ENCODE data around the gene DPP6.

DPP6 gene

DNA sequence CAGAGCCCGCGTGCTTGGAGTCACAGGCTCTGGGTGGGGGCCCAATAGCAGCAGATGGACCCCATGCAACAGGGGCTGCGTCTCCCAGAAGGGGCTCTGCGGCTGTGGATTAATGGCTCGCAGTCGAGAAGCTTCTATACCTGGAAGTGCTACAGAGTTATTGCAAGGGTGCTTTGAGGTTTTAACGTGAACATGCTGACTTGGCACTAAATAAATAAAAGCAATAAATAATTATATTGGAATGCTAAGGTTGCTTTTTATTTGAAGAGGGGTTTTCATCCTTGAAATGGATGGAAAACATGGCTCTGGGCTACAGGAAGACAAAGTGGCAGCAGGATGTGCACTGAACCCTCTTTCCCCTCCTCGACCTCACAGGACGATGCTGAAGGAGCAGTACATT, 828.3 kb downstream of the DPP6 start:
- 89% methylated on average over 6 of the region's 9 CpGs for WGBS (ENCODE audit: insufficient coverage)
- Histone ChIP-seq H3K27me3 (replicated peaks in 2 of 5; ENCODE audit: control insufficient read depth in 4 of 5, insufficient read depth in 5 of 5, low read length in 4 of 5) (peaks cover 0 to 10% (median 0%) of the 10 kb centered on the region in 5 experiments), H3K27ac (ENCODE audit: insufficient read depth in 1 of 2, low read depth in 1 of 2, low read length in 2 of 2, poor library complexity in 1 of 2, severe bottlenecking in 2 of 2) (no peak overlapping the region), H3K9me3 (ENCODE audit: control extremely low read depth in 1 of 5, control insufficient read depth in 4 of 5, insufficient read depth in 2 of 5, low read depth in 1 of 5, low read length in 4 of 5) (peaks cover 0 to 4% (median 0%) of the 10 kb centered on the region in 5 experiments), H3K36me3 (ENCODE audit: control insufficient read depth in 4 of 4, insufficient read depth in 4 of 4, low read length in 3 of 4) (no peaks in the 10 kb centered on the region), H3K4me3 (ENCODE audit: control insufficient read depth in 1 of 7, extremely low read depth in 1 of 7, insufficient read depth in 4 of 7, low read depth in 2 of 7, low read length in 6 of 7) (no peak overlapping the region), H3K4me1 (ENCODE audit: control extremely low read depth in 1 of 4, control insufficient read depth in 4 of 4, insufficient read depth in 4 of 4, low read length in 3 of 4) (no peaks in the 10 kb centered on the region)
- ChIA-PET POLR2A (no interaction called here), CTCF (no interaction called here)
- no peak for DNase-seq

DNA sequence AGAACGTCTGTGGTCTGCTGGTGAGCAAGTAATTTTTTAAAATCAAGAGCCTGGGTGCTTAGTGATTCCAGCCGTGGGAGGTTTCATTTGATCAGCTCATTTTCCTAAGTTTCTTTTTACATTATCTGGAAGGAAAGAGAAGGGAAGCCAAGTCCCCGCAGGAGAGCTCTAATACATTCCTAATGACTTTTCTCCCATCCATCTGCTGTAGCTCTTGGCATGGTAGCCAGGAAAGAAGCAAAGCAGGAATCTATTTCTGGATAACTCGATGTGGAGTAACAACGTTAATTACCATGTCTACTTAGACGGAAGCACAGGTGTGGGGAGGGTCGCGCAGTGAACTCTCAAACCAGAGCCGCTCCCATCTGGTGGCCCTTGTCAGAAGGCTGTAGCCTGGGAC, 828.8 kb downstream of the DPP6 start:
- DNase-seq, result no peak
- Histone ChIP-seq H3K36me3 (ENCODE audit: control insufficient read depth in 4 of 4, insufficient read depth in 4 of 4, low read length in 3 of 4) (no peaks in the 10 kb centered on the region), H3K4me1 (ENCODE audit: control extremely low read depth in 1 of 4, control insufficient read depth in 4 of 4, insufficient read depth in 4 of 4, low read length in 3 of 4) (no peaks in the 10 kb centered on the region), H3K4me3 (ENCODE audit: control insufficient read depth in 1 of 7, extremely low read depth in 1 of 7, insufficient read depth in 4 of 7, low read depth in 2 of 7, low read length in 6 of 7) (no peak overlapping the region), H3K9me3 (ENCODE audit: control extremely low read depth in 1 of 5, control insufficient read depth in 4 of 5, insufficient read depth in 2 of 5, low read depth in 1 of 5, low read length in 4 of 5) (peaks cover 0 to 4% (median 0%) of the 10 kb centered on the region in 5 experiments), H3K27ac (ENCODE audit: insufficient read depth in 1 of 2, low read depth in 1 of 2, low read length in 2 of 2, poor library complexity in 1 of 2, severe bottlenecking in 2 of 2) (no peak overlapping the region), H3K27me3 (replicated peaks in 2 of 5; ENCODE audit: control insufficient read depth in 4 of 5, insufficient read depth in 5 of 5, low read length in 4 of 5) (peaks cover 0 to 10% (median 0%) of the 10 kb centered on the region in 5 experiments)
- CTCF ChIA-PET, result no interaction called here
- POLR2A ChIA-PET, result no interaction called here
- 97% methylated on average over 7 of the region's 9 CpGs for WGBS (ENCODE audit: insufficient coverage)

DNA sequence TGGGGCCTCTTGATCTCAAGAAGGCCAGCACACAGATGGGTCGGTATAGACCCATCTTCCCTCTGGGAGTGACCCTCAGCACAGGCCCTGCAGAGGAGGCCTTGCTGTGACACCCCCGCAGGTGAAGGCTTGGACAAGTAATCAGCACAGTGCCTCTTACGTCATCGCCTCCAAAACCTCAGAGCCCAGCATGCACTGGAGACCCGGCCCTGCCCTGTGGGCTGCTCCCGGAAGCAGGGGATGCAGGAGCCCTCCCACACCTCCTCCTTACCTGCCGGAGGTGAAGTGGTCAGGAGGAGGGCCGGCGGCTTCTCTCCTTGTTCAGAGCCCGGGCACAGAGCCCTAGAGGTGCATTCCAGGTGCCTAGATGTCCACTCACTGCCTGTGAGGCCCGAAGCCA, 829.3 kb downstream of the DPP6 start:
- Histone ChIP-seq H3K27ac (ENCODE audit: insufficient read depth in 1 of 2, low read depth in 1 of 2, low read length in 2 of 2, poor library complexity in 1 of 2, severe bottlenecking in 2 of 2) (no peak overlapping the region), H3K27me3 (replicated peaks in 2 of 5; ENCODE audit: control insufficient read depth in 4 of 5, insufficient read depth in 5 of 5, low read length in 4 of 5) (peaks cover 0 to 10% (median 0%) of the 10 kb centered on the region in 5 experiments), H3K9me3 (ENCODE audit: control extremely low read depth in 1 of 5, control insufficient read depth in 4 of 5, insufficient read depth in 2 of 5, low read depth in 1 of 5, low read length in 4 of 5) (peaks cover 0 to 4% (median 0%) of the 10 kb centered on the region in 5 experiments), H3K4me3 (ENCODE audit: control insufficient read depth in 1 of 7, extremely low read depth in 1 of 7, insufficient read depth in 4 of 7, low read depth in 2 of 7, low read length in 6 of 7) (no peak overlapping the region), H3K4me1 (ENCODE audit: control extremely low read depth in 1 of 4, control insufficient read depth in 4 of 4, insufficient read depth in 4 of 4, low read length in 3 of 4) (no peaks in the 10 kb centered on the region), H3K36me3 (ENCODE audit: control insufficient read depth in 4 of 4, insufficient read depth in 4 of 4, low read length in 3 of 4) (no peaks in the 10 kb centered on the region)
- CTCF ChIA-PET, result no interaction called here
- WGBS (ENCODE audit: insufficient coverage), result 95% methylated on average over 8 of the region's 11 CpGs
- POLR2A ChIA-PET, result no interaction called here
- DNase-seq, result no peak

DNA sequence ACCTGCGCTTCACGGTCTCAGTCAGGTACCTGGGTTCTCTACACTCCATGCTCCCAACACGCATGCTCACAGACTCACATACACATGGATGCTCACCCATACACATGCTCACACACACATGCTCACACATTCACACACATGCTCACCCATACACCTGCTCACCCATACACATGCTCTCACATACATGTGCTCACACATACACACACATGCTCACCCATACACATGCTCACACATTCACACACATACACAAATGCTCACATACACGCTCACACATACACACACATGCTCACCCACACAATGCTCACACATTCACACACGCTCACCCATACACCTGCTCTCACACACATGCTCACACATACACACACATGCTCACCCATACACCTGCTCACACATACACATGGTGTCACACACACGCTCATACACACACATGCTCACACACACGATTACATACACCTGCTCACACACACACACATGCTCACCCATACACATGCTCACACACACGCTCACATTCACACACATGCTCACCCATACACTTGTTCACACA, 830.8 kb downstream of the DPP6 start:
- H3K27me3 ChIP-seq (replicated peaks in 2 of 5; ENCODE audit: control insufficient read depth in 4 of 5, insufficient read depth in 5 of 5, low read length in 4 of 5), result peaks cover 0 to 3% (median 0%) of the 10 kb centered on the region in 5 experiments
- peaks cover 0 to 4% (median 0%) of the 10 kb centered on the region in 5 experiments for H3K9me3 ChIP-seq (ENCODE audit: control extremely low read depth in 1 of 5, control insufficient read depth in 4 of 5, insufficient read depth in 2 of 5, low read depth in 1 of 5, low read length in 4 of 5)
- POLR2A ChIA-PET, result no interaction called here
- DNase-seq, result no peak
- no peaks in the 10 kb centered on the region for H3K36me3 ChIP-seq (ENCODE audit: control insufficient read depth in 4 of 4, insufficient read depth in 4 of 4, low read length in 3 of 4)
- no peak overlapping the region for H3K27ac ChIP-seq (ENCODE audit: insufficient read depth in 1 of 2, low read depth in 1 of 2, low read length in 2 of 2, poor library complexity in 1 of 2, severe bottlenecking in 2 of 2)
- no peaks in the 10 kb centered on the region for H3K4me1 ChIP-seq (ENCODE audit: control extremely low read depth in 1 of 4, control insufficient read depth in 4 of 4, insufficient read depth in 4 of 4, low read length in 3 of 4)
- CTCF ChIA-PET, result no interaction called here
- WGBS (ENCODE audit: insufficient coverage), result 90% methylated on average over 8 of the region's 8 CpGs
- no peak overlapping the region for H3K4me3 ChIP-seq (ENCODE audit: control insufficient read depth in 1 of 7, extremely low read depth in 1 of 7, insufficient read depth in 4 of 7, low read depth in 2 of 7, low read length in 6 of 7)

DNA sequence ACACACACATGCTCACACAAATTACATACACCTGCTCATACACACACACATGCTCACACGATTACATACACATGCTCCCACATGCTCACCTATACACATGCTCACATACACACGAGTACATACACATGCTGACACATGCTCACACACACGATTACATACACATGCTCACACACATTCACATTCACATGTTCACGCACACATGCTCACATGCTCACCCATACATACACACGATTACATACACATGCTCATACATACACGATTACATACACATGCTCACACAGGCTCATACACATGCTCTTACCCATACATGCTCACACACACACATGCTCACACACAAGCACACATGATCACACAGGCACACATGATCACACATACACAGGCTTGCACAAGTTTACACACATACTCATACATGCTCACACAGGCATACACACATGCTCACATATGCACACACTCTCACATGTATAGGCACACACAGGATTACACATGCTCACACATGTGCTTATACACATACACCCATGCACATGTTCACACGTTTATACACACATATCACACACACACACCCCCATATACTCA, 832.2 kb downstream of the DPP6 start:
- CTCF ChIA-PET, result no interaction called here
- no peak for DNase-seq
- H3K9me3 ChIP-seq (ENCODE audit: control extremely low read depth in 1 of 5, control insufficient read depth in 4 of 5, insufficient read depth in 2 of 5, low read depth in 1 of 5, low read length in 4 of 5), result peaks cover 0 to 4% (median 0%) of the 10 kb centered on the region in 5 experiments

DNA sequence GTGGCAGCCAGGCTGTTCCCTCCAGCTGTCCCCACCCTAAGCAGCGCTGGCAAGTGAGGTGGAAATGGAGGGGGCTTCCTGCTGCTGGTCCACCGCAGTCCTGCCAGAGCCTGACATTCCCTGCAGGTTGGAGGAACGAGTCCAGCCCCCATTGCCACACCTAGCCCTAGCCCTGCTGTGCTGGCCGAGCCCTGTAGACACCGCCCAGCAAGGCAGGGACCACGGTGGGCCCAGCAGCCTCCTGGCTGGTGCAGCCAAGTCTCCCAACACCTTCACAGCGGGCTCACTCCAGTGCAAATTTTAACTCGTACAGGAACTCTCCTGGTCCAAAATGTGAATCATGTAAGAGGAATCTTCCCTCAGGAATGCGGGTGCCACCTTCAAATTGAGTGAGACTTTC, 834.4 kb downstream of the DPP6 start:
- Histone ChIP-seq H3K27ac (ENCODE audit: insufficient read depth in 1 of 2, low read depth in 1 of 2, low read length in 2 of 2, poor library complexity in 1 of 2, severe bottlenecking in 2 of 2) (no peak overlapping the region), H3K4me1 (ENCODE audit: control extremely low read depth in 1 of 4, control insufficient read depth in 4 of 4, insufficient read depth in 4 of 4, low read length in 3 of 4) (no peaks in the 10 kb centered on the region), H3K4me3 (ENCODE audit: control insufficient read depth in 1 of 7, extremely low read depth in 1 of 7, insufficient read depth in 4 of 7, low read depth in 2 of 7, low read length in 6 of 7) (no peak overlapping the region), H3K36me3 (ENCODE audit: control insufficient read depth in 4 of 4, insufficient read depth in 4 of 4, low read length in 3 of 4) (no peaks in the 10 kb centered on the region), H3K9me3 (ENCODE audit: control extremely low read depth in 1 of 5, control insufficient read depth in 4 of 5, insufficient read depth in 2 of 5, low read depth in 1 of 5, low read length in 4 of 5) (peaks cover 0 to 8% (median 0%) of the 10 kb centered on the region in 5 experiments), H3K27me3 (replicated peaks in 2 of 5; ENCODE audit: control insufficient read depth in 4 of 5, insufficient read depth in 5 of 5, low read length in 4 of 5) (peaks cover 0 to 3% (median 0%) of the 10 kb centered on the region in 5 experiments)
- DNase-seq, result no peak
- ChIA-PET POLR2A (no interaction called here), CTCF (no interaction called here)
- 73% methylated on average over 8 of the region's 9 CpGs for WGBS (ENCODE audit: insufficient coverage)

More for the DNA sequence above, 832.2 kb downstream of the DPP6 start:
- POLR2A ChIA-PET, result no interaction called here
- Histone ChIP-seq H3K27ac (ENCODE audit: insufficient read depth in 1 of 2, low read depth in 1 of 2, low read length in 2 of 2, poor library complexity in 1 of 2, severe bottlenecking in 2 of 2) (no peak overlapping the region), H3K4me1 (ENCODE audit: control extremely low read depth in 1 of 4, control insufficient read depth in 4 of 4, insufficient read depth in 4 of 4, low read length in 3 of 4) (no peaks in the 10 kb centered on the region), H3K27me3 (replicated peaks in 2 of 5; ENCODE audit: control insufficient read depth in 4 of 5, insufficient read depth in 5 of 5, low read length in 4 of 5) (peaks cover 0 to 3% (median 0%) of the 10 kb centered on the region in 5 experiments), H3K36me3 (ENCODE audit: control insufficient read depth in 4 of 4, insufficient read depth in 4 of 4, low read length in 3 of 4) (no peaks in the 10 kb centered on the region), H3K4me3 (ENCODE audit: control insufficient read depth in 1 of 7, extremely low read depth in 1 of 7, insufficient read depth in 4 of 7, low read depth in 2 of 7, low read length in 6 of 7) (no peak overlapping the region)
- 97% methylated on average over 7 of the region's 7 CpGs for WGBS (ENCODE audit: insufficient coverage)

DNA sequence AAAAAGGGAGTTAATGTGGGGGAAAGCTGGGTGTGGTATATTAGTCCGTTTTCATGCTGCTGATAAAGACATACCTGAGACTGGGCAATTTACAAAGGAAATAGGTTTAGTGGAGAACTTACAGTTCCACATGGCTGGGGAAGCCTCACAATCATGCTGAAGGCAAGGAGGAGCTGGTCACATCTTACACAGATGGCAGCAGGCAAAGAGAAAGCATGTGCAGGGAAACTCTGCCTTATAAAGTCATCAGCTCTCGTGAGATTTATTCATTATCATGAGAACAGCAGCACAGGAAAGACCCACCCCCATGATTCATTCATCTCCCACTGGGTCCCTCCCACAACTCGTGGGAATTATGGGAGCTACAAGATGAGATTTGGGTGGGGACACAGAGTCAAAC, 836.5 kb downstream of the DPP6 start:
- ChIA-PET CTCF (no interaction called here), POLR2A (no interaction called here)
- Histone ChIP-seq H3K4me3 (ENCODE audit: control insufficient read depth in 1 of 7, extremely low read depth in 1 of 7, insufficient read depth in 4 of 7, low read depth in 2 of 7, low read length in 6 of 7) (no peak overlapping the region), H3K27me3 (replicated peaks in 2 of 5; ENCODE audit: control insufficient read depth in 4 of 5, insufficient read depth in 5 of 5, low read length in 4 of 5) (peaks cover 0 to 11% (median 5%) of the 10 kb centered on the region in 5 experiments), H3K27ac (ENCODE audit: insufficient read depth in 1 of 2, low read depth in 1 of 2, low read length in 2 of 2, poor library complexity in 1 of 2, severe bottlenecking in 2 of 2) (no peak overlapping the region), H3K9me3 (ENCODE audit: control extremely low read depth in 1 of 5, control insufficient read depth in 4 of 5, insufficient read depth in 2 of 5, low read depth in 1 of 5, low read length in 4 of 5) (peaks cover 0 to 8% (median 0%) of the 10 kb centered on the region in 5 experiments), H3K4me1 (ENCODE audit: control extremely low read depth in 1 of 4, control insufficient read depth in 4 of 4, insufficient read depth in 4 of 4, low read length in 3 of 4) (no peaks in the 10 kb centered on the region), H3K36me3 (ENCODE audit: control insufficient read depth in 4 of 4, insufficient read depth in 4 of 4, low read length in 3 of 4) (no peaks in the 10 kb centered on the region)
- WGBS (ENCODE audit: insufficient coverage), result 89% methylated on average over 1 of the region's 3 CpGs
- DNase-seq, result no peak
